GM13977 (cell line): ENCODE results near the gene AGRN.

ENCODE experiments used
- DNase-seq: peaks from one replicate; pipeline ENCODE4 v3.0.0; 2012; ENCODE audit warnings: low spot score
- CTCF ChIP-seq: IDR thresholded peaks from 2 replicates; pipeline ENCODE4 v1.5.1; 2012; ENCODE audit warnings: mild to moderate bottlenecking, control low read depth; ENCODE audit not compliant: insufficient read depth; ENCODE audit errors: extremely low read depth, missing control alignments
- in situ Hi-C: fragments of 300-500 bp; cut with MboI; formaldehyde crosslinking; loops from one replicate; pipeline ENCODE4 v1.12.0; 2022; ENCODE audit warnings: low sequenced_read_pairs, low pct_unique_long_range_greater_than_20kb, mixed read lengths, inconsistent platforms; ENCODE audit not compliant: unreplicated experiment

The AGRN gene

GRCh38 chr1:1051127-1051810 is 31.3 kb downstream of the AGRN start:
- DNase-seq: no peak
- no peak for TF ChIP-seq CTCF
- in situ Hi-C loops: no loop called here

GRCh38 chr1:1052003-1052840 is 32.3 kb downstream of the AGRN start:
- TF ChIP-seq CTCF: no peak
- no peak for DNase-seq
- in situ Hi-C loops: no loop called here

GRCh38 chr1:1053022-1053421 is 33.1 kb downstream of the AGRN start:
- in situ Hi-C loops: no loop called here
- no peak for DNase-seq
- TF ChIP-seq CTCF: no peak

- in situ Hi-C loops: no loop called here
- no peak for DNase-seq
- TF ChIP-seq CTCF: no peak
Measured at GRCh38 chr1:1053682-1054081, 33.8 kb downstream of the AGRN start.

- DNase-seq: no peak
- in situ Hi-C loops: no loop called here
- no peak for TF ChIP-seq CTCF
Measured at GRCh38 chr1:1054099-1054700, 34.3 kb downstream of the AGRN start.

- in situ Hi-C loops: no loop called here
- TF ChIP-seq CTCF: no peak
- DNase-seq: no peak
Measured at GRCh38 chr1:1054971-1055370, 35.1 kb downstream of the AGRN start.
